Activated CD8-positive, alpha-beta T cell treated with anti-CD3 and anti-CD28 coated beads for 36 hours (primary cell): ENCODE results near the gene BLCAP. TPM values are rescaled to one million over a fixed set of nuclear protein-coding genes. Genes with fewer than 3 reads are reported as not detected.

Experiments
- ATAC-seq: fragments of 200-7000 bp; cut with Tn5 transposase; one replicate; pipeline ENCODE4 v1.10.0; 2021; ENCODE audit warnings: mild to moderate bottlenecking, moderate library complexity
- CTCF ChIA-PET: fragments of 350-600 bp; sonication (Branson Sonifier 250); formaldehyde crosslinking; loops from one replicate; lab custom pipeline; 2021; ENCODE audit warnings: antibody characterized with exemption; lab: Charles Lee
- POLR2A ChIA-PET: fragments of 350-600 bp; sonication (Branson Sonifier 250); formaldehyde crosslinking; loops from one replicate; lab custom pipeline; 2021; ENCODE audit warnings: antibody characterized with exemption; lab: Charles Lee
- DNase-seq: peaks from one replicate; pipeline ENCODE4 v3.0.0-alpha.2; 2020
- H3K27ac Mint-ChIP-seq: one replicate; pipeline ENCODE4 v1.8.0; 2021; ENCODE audit warnings: mild to moderate bottlenecking, mixed read lengths
- H3K27me3 Mint-ChIP-seq: one replicate; pipeline ENCODE4 v1.8.0; 2021; ENCODE audit warnings: mixed read lengths
- H3K36me3 Mint-ChIP-seq: one replicate; pipeline ENCODE4 v1.8.0; 2021; ENCODE audit warnings: low read depth, mixed read lengths
- H3K4me1 Mint-ChIP-seq: one replicate; pipeline ENCODE4 v1.8.0; 2021; ENCODE audit warnings: low read depth, mixed read lengths
- H3K4me3 Mint-ChIP-seq: one replicate; pipeline ENCODE4 v1.8.0; 2021; ENCODE audit warnings: mild to moderate bottlenecking, moderate library complexity, mixed read lengths
- H3K9me3 Mint-ChIP-seq: one replicate; pipeline ENCODE4 v1.8.0; 2021; ENCODE audit warnings: mixed read lengths
- intact Hi-C: fragments of 100-400 bp; cut with micrococcal nuclease; formaldehyde crosslinking; loops from one replicate; pipeline ENCODE4 v1.10.0; 2022
- total RNA-seq, 2 experiments: library from RNA; stranded (reverse); gene quantifications; one replicate each; pipeline ENCODE4 v1.2.3, GENCODE V29; 2021
- TF ChIP-seq, protein P1 (sequence below): fragments of 200-600 bp; IDR thresholded peaks from one replicate; pipeline ENCODE4 v1.8.0; 2022; ENCODE audit warnings: antibody characterized with exemption, mild to moderate bottlenecking

The BLCAP gene
- total RNA-seq, 2 experiments from 2014 or later = 27.6 to 27.9 TPM

DNA sequence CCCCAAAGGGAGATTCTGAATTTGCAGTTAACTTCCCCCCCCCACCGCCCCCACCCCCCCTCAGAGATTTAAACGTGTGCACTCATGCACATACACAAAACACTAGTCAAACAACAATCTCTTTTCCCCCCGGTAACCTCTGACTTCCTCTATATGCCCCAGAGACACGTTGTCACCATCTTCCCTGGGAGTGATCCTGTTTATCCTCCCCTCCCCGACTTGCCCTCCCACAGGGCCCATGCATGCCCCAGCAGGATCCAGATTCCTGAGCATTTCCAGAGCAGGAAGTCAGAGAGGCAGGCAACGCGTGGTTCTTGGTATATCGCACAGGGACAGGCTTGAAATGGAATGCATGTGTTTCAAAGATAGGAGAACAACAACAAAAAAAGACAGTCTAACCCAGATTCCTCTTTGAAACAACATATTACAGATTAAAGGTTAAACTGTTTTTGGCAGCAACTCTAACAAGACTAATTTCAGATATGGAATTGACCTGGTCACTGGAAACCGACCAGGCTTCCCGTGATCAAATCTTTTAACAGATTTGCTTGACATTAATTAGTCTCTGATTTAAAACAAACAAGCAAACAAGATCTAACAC is 1.3 kb downstream of the BLCAP start:
- H3K36me3 Mint-ChIP-seq = no peaks in the 10 kb centered on the region
- H3K4me3 Mint-ChIP-seq = peak overlapping the region; percentile 78
- peak overlapping the region; percentile 43 for H3K27ac Mint-ChIP-seq
- intact Hi-C loops = no loop called here
- peaks cover 48% of the 10 kb centered on the region for H3K4me1 Mint-ChIP-seq
- TF ChIP-seq, protein P1, sequence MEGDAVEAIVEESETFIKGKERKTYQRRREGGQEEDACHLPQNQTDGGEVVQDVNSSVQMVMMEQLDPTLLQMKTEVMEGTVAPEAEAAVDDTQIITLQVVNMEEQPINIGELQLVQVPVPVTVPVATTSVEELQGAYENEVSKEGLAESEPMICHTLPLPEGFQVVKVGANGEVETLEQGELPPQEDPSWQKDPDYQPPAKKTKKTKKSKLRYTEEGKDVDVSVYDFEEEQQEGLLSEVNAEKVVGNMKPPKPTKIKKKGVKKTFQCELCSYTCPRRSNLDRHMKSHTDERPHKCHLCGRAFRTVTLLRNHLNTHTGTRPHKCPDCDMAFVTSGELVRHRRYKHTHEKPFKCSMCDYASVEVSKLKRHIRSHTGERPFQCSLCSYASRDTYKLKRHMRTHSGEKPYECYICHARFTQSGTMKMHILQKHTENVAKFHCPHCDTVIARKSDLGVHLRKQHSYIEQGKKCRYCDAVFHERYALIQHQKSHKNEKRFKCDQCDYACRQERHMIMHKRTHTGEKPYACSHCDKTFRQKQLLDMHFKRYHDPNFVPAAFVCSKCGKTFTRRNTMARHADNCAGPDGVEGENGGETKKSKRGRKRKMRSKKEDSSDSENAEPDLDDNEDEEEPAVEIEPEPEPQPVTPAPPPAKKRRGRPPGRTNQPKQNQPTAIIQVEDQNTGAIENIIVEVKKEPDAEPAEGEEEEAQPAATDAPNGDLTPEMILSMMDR = no peak
- DNase-seq (no peak), ATAC-seq (no peak)
- CTCF ChIA-PET = interaction anchor here (1.8 to 2.0 kb wide), 2 partner anchors 8 to 257 kb away, joined by 6 to 9 read pairs; no protein-coding TSS in a partner anchor
- H3K27me3 Mint-ChIP-seq = no peaks in the 10 kb centered on the region
- POLR2A ChIA-PET = no interaction called here
- no peaks in the 10 kb centered on the region for H3K9me3 Mint-ChIP-seq

DNA sequence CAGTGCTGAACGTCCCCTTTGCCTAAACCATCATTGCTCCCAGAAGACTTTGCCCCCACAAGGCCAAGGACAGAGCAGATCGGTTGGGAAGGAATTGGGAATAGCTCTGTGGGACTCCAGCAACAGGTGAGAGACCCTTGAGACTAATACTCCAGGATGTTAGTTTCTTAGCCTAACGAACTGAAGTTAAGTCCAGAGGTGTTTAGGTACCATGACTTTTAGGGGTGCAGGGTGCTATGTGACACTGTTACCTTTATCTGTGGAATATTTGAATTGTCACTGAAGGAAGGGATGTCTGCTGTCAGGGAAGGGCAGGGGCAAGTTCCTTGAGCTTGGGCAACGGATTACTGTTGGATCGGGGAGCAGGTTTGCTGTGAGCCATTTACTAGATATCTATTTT is 1.9 kb downstream of the BLCAP start:
- TF ChIP-seq, protein P1 = no peak
- ChIA-PET POLR2A (no interaction called here), CTCF (interaction anchor here (1.8 kb wide), 1 partner anchor 9 kb away, joined by 9 read pairs; no protein-coding TSS in a partner anchor)
- no peak for ATAC-seq
- intact Hi-C loops = no loop called here
- Mint-ChIP-seq H3K4me1 (peaks cover 48% of the 10 kb centered on the region), H3K9me3 (no peaks in the 10 kb centered on the region), H3K4me3 (peak overlapping the region; percentile 78), H3K36me3 (peaks cover under 1% of the 10 kb centered on the region), H3K27ac (no peak overlapping the region), H3K27me3 (no peaks in the 10 kb centered on the region)
- no peak for DNase-seq

DNA sequence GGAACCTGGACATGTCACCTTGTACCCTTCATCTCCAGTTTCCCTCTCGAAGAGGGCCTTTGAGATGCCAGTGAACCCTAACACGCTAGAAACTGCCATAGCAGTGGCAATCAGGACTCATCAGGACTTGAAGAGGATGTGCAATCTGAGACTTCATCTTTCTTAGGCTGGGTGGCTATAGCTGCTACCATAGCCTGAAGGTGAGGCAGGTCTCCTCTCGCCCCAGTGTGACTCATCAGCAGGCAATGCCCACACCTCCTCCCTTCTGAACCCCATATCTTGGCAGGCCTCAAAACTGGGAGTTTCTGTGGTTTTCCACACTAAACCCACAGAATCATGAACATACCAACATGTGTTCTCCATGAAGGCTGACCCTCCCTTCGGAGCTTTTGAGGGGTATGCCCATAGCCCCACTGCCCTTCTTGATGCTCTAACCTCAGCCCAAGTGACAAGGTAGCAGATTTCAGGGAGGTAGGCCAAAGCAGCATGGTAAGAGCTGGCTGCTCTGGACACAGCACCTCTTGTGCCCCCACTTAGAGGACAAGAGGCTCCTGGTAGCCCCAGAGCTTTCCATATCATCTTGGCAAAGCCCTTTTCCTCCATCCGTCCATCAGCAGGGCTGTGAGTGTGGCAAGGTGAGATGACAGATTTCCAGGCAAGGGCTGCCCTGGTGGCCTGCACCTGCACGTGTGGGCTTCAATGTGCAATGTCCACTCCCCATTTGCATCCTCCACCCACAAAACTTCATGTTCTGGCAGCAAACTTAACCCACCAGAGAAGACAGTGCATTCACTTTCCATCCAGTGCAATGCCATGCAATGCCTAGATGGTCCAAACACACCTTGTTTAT is 2.6 kb downstream of the BLCAP start:
- TF ChIP-seq, protein P1 = no peak
- Mint-ChIP-seq H3K9me3 (no peaks in the 10 kb centered on the region), H3K4me3 (no peak overlapping the region), H3K27me3 (no peaks in the 10 kb centered on the region), H3K36me3 (peaks cover 3% of the 10 kb centered on the region), H3K4me1 (peaks cover 53% of the 10 kb centered on the region), H3K27ac (peak overlapping the region; percentile 4)
- intact Hi-C loops = no loop called here
- ChIA-PET POLR2A (no interaction called here), CTCF (interaction anchor here (0.8 to 1.8 kb wide), 2 partner anchors 10 to 140 kb away, joined by 3 to 9 read pairs; no protein-coding TSS in a partner anchor)
- DNase-seq = peak; percentile 53
- peak; percentile 28 for ATAC-seq

DNA sequence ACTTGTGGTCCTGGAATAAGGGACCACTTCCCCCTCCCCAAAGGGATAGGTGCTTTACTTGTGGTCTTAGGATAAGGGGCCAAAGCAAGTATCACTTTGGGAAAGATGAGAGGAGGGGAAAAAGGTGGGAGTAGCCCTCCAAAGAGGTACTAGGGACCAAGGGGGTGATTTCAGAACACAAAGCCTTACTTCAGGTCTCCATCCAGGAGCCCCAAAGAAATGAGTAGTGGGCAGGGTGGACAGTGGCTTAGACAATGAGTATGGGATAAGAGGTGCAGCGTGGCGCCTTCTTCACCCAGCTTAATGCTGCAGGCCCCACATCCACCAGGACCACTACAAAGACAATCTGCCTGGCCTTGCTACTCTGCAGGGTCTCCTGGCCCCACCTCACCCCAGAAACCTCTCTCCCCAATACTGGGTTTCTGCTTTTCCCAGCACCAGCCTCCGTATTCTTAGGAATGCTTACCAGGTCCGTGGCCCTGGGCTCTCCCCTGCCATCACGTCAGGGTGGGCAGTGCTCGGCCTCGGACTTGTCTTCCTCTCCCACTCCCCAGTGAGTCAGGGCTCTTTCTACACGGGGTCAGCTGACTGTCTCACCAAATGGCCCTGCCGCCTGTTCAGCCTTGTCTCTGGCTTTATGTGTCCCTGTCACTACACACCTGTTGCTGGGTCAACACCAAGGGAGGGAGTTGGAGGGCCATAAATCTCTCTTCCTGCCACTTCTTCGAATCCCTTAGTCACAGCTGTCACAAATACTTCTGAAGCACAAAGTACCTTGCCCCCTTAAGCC is 3.6 kb downstream of the BLCAP start:
- H3K36me3 Mint-ChIP-seq = peaks cover 3% of the 10 kb centered on the region
- H3K27me3 Mint-ChIP-seq = no peaks in the 10 kb centered on the region
- no peak overlapping the region for H3K27ac Mint-ChIP-seq
- ChIA-PET POLR2A (no interaction called here), CTCF (no interaction called here)
- intact Hi-C loops = no loop called here
- TF ChIP-seq, protein P1 = no peak
- no peak overlapping the region for H3K4me3 Mint-ChIP-seq
- peaks cover 51% of the 10 kb centered on the region for H3K4me1 Mint-ChIP-seq
- ATAC-seq (no peak), DNase-seq (no peak)
- H3K9me3 Mint-ChIP-seq = no peaks in the 10 kb centered on the region
